HepG2 (cell line): ENCODE data around the gene PRKCI. TPM values are rescaled to one million over a fixed set of nuclear protein-coding genes. Genes with fewer than 3 reads are reported as not detected.
A peak's percentile ranks its signal among the peaks of the same experiment; 100 is the strongest.

Source experiments
- ATAC-seq: fragments of 200-7000 bp; cut with Tn5 transposase; 3 replicates; pipeline ENCODE4 v1.9.1; 2020; ENCODE audit warnings: mild to moderate bottlenecking, moderate library complexity
- BruUV-seq: library from RNA; stranded (reverse); fragments of 400-500 nt; replicated peaks from 2 replicates; lab custom pipeline; 2021; lab: Mats Ljungman, UMichigan
- CTCF ChIA-PET: fragments of 300-600 bp; formaldehyde crosslinking; extraction: SDS; loops from one replicate; lab custom pipeline; 2021; ENCODE audit warnings: low total read pairs, inconsistent platforms, low intra/inter-chr PET ratio; lab: Yijun Ruan, JAX
- POLR2A ChIA-PET: fragments of 350-600 bp; sonication (Branson Sonifier 250); formaldehyde crosslinking; loops from one replicate; lab custom pipeline; 2020; ENCODE audit warnings: antibody characterized with exemption, inconsistent platforms; lab: Yijun Ruan, JAX
- DNase-seq: peaks from one replicate; pipeline ENCODE4 v3.0.0-alpha.2; 2015; ENCODE audit warnings: low spot score
- FAIRE-seq: peaks from 3 replicates; lab custom pipeline; 2011; peaks lifted over from hg19 to GRCh38; lab: Jason Lieb, UNC
- H2AFZ ChIP-seq: one replicate; pipeline ENCODE4 v1.6.1; 2011; ENCODE audit warnings: low read length, inconsistent platforms
- H3K27ac ChIP-seq: fragments of 300-600 bp; 3 replicates; pipeline ENCODE4 v1.8.0; 2011; ENCODE audit warnings: mixed run types, mild to moderate bottlenecking, mixed read lengths, low read length, inconsistent platforms; ENCODE audit not compliant: insufficient read depth; ENCODE audit errors: extremely low read length
- H3K27me3 ChIP-seq, 2 experiments: fragments of 200-600 bp in 1 of 2; 2 replicates in 1 of 2; 3 replicates in 1 of 2; pipeline versions ENCODE4 v1.6.0 to v1.8.0; 2011; ENCODE audit warnings: low read length in 2 of 2, mild to moderate bottlenecking in 2 of 2, moderate library complexity in 2 of 2, inconsistent platforms in 1 of 2; ENCODE audit not compliant: insufficient read depth in 2 of 2, control insufficient read depth in 1 of 2
- H3K36me3 ChIP-seq, 2 experiments: fragments of 200-600 bp in 1 of 2; replicated peaks in 1 of 2; 2 replicates in 1 of 2; 3 replicates in 1 of 2; pipeline versions ENCODE4 v1.5.1 to v1.8.0; 2011; ENCODE audit warnings: low read length in 2 of 2, inconsistent platforms in 1 of 2; ENCODE audit not compliant: insufficient read depth in 2 of 2, control insufficient read depth in 1 of 2
- H3K4me1 ChIP-seq: 2 replicates; pipeline ENCODE4 v1.5.1; 2012; ENCODE audit warnings: low read length, inconsistent platforms; ENCODE audit not compliant: insufficient read depth
- H3K4me2 ChIP-seq: 2 replicates; pipeline ENCODE4 v1.6.0; 2011; ENCODE audit warnings: low read depth, low read length, inconsistent platforms
- H3K4me3 ChIP-seq, 3 experiments: fragments of 200-600 bp in 1 of 3; sonication (generic), shearing (Covaris generic) in 1 of 3; replicated peaks in 1 of 3; 2 replicates each; pipeline ENCODE4 v1.5.1; 2011 to 2016; ENCODE audit warnings: low read length in 3 of 3, inconsistent platforms in 2 of 3, low read depth in 2 of 3, mild to moderate bottlenecking in 2 of 3, control low read depth in 1 of 3, mixed read lengths in 1 of 3; ENCODE audit not compliant: insufficient read depth in 1 of 3
- H3K79me2 ChIP-seq: one replicate; pipeline ENCODE4 v1.6.1; 2011; ENCODE audit warnings: low read length, inconsistent platforms; ENCODE audit not compliant: insufficient read depth
- H3K9ac ChIP-seq: 2 replicates; pipeline ENCODE4 v1.6.0; 2011; ENCODE audit warnings: mild to moderate bottlenecking, low read depth, low read length, inconsistent platforms; ENCODE audit not compliant: insufficient read depth
- H3K9me3 ChIP-seq: 2 replicates; pipeline ENCODE4 v1.5.1; 2012; ENCODE audit warnings: mild to moderate bottlenecking, low read length
- H4K20me1 ChIP-seq: 2 replicates; pipeline ENCODE4 v1.6.0; 2011; ENCODE audit warnings: inconsistent platforms, mild to moderate bottlenecking, low read length, moderate library complexity; ENCODE audit not compliant: insufficient read depth
- BRD4 ChIP-seq: sonication (generic); formaldehyde crosslinking; IDR thresholded peaks from 2 replicates; pipeline ENCODE4 v1.4.0; 2020; ENCODE audit warnings: missing genetic modification reagents
- ERF ChIP-seq: IDR thresholded peaks from 2 replicates; pipeline ENCODE4 v1.6.1; 2018; ENCODE audit warnings: missing biosample characterization, missing genetic modification reagents
- FOXM1 ChIP-seq: sonication (generic); formaldehyde crosslinking; IDR thresholded peaks from 2 replicates; pipeline ENCODE4 v1.5.0; 2020; ENCODE audit warnings: missing genetic modification reagents
- GLI4 ChIP-seq: sonication (generic); formaldehyde crosslinking; IDR thresholded peaks from 2 replicates; pipeline ENCODE4 v1.5.1; 2020; ENCODE audit warnings: missing genetic modification reagents, mild to moderate bottlenecking, moderate library complexity, borderline replicate concordance
- HBP1 ChIP-seq: IDR thresholded peaks from 2 replicates; pipeline ENCODE4 v1.6.1; 2016; ENCODE audit warnings: low read depth, control low read depth
- NFE2 ChIP-seq: sonication (generic); formaldehyde crosslinking; IDR thresholded peaks from 2 replicates; pipeline ENCODE4 v1.4.0; 2020; ENCODE audit warnings: missing genetic modification reagents
- POGZ ChIP-seq: sonication (generic); formaldehyde crosslinking; IDR thresholded peaks from 2 replicates; pipeline ENCODE4 v1.4.0; 2020; ENCODE audit warnings: mild to moderate bottlenecking, missing genetic modification reagents
- SOX5 ChIP-seq: IDR thresholded peaks from 2 replicates; pipeline ENCODE4 v1.6.1; 2016; ENCODE audit warnings: borderline replicate concordance
- SP1 ChIP-seq, 2 experiments: fragments of 450-650 bp in 1 of 2; sonication (generic) in 1 of 2; formaldehyde crosslinking in 1 of 2; IDR thresholded peaks; 2 replicates each; pipeline versions ENCODE4 v1.4.0 to v1.6.1; 2016 to 2020; ENCODE audit warnings: missing genetic modification reagents in 1 of 2
- SRSF1 ChIP-seq: fragments of 200-400 bp; formaldehyde crosslinking; optimal IDR thresholded peaks from 2 replicates; pipeline ENCODE3; 2017; ENCODE audit warnings: mild to moderate bottlenecking, low read depth, low read length, moderate library complexity
- ZNF251 ChIP-seq: sonication (generic); formaldehyde crosslinking; IDR thresholded peaks from 2 replicates; pipeline ENCODE4 v1.9.0; 2021; ENCODE audit warnings: mild to moderate bottlenecking, missing genetic modification reagents
- ZNF329 ChIP-seq: sonication (generic); formaldehyde crosslinking; IDR thresholded peaks from 2 replicates; pipeline ENCODE4 v1.9.0; 2021; ENCODE audit warnings: low read depth, mild to moderate bottlenecking, missing genetic modification reagents
- ZNF362 ChIP-seq: sonication (generic); formaldehyde crosslinking; IDR thresholded peaks from 2 replicates; pipeline ENCODE4 v1.4.0; 2020; ENCODE audit warnings: missing genetic modification reagents, mild to moderate bottlenecking, borderline replicate concordance
- ZNF430 ChIP-seq: sonication (generic); formaldehyde crosslinking; IDR thresholded peaks from 2 replicates; pipeline ENCODE4 v1.9.0; 2021; ENCODE audit warnings: mild to moderate bottlenecking, missing genetic modification reagents
- ZNF496 ChIP-seq: sonication (generic); formaldehyde crosslinking; IDR thresholded peaks from 2 replicates; pipeline ENCODE4 v1.8.1; 2023; ENCODE audit warnings: mild to moderate bottlenecking, moderate library complexity, missing genetic modification reagents; ENCODE audit not compliant: insufficient replicate concordance
- ZNF549 ChIP-seq: sonication (generic); formaldehyde crosslinking; IDR thresholded peaks from 2 replicates; pipeline ENCODE4 v1.5.0; 2020; ENCODE audit warnings: missing genetic modification reagents
- ZNF749 ChIP-seq: sonication (generic); formaldehyde crosslinking; IDR thresholded peaks from 2 replicates; pipeline ENCODE4 v1.8.0; 2022; ENCODE audit warnings: mild to moderate bottlenecking, missing genetic modification reagents, moderate library complexity, borderline replicate concordance
- WGBS: methylation state at CpG from one replicate; pipeline ENCODE4 v1.1.6; 2017; ENCODE audit warnings: low lambda C conversion rate; 5-methylcytosine and 5-hydroxymethylcytosine counted together
- in situ Hi-C: cut with HindIII; loops from 2 replicates; pipeline ENCODE4 v1.10.0; 2017; ENCODE audit warnings: low pct_unique_long_range_greater_than_20kb; ENCODE audit not compliant: extremely low pct_ligation_motif_present
- intact Hi-C: fragments of 100-400 bp; cut with micrococcal nuclease; formaldehyde crosslinking; loops from one replicate; pipeline ENCODE4 v1.10.0; 2022; ENCODE audit not compliant: unreplicated experiment
- polyA plus RNA-seq, 8 experiments: library from polyadenylated mRNA; depleted of rRNA in 3 of 8; stranded (reverse) in 7 of 8; unstranded in 1 of 8; fragments of >200 nt; fragmentation: Illumina TruSeq in 4 of 8; extraction: Trizol in 4 of 8; gene quantifications; 2 replicates each; pipeline versions ENCODE4 v1.2.1 to v1.2.3, GENCODE V29; 2011 to 2016; ENCODE audit warnings: low read depth in 4 of 8, missing spikeins in 1 of 8, mixed read lengths in 1 of 8; ENCODE audit not compliant: insufficient read depth in 1 of 8
- total RNA-seq, 5 experiments: library from RNA; depleted of rRNA; stranded (reverse); fragments of >200 nt; fragmentation: Illumina TruSeq; extraction: Trizol; gene quantifications; 2 replicates each; pipeline ENCODE4 v1.2.3, GENCODE V29; 2016; ENCODE audit warnings: low read depth in 1 of 5

The PRKCI gene
- total and polyA plus RNA-seq, 2 of the 13 experiments (the other 11 are each of a cell fraction or from before 2014, with no cell fraction given) = 17.2 to 30.4 TPM

- no TSS peak for BruUV-seq
- Histone ChIP-seq H4K20me1 (no peaks in the 10 kb centered on the region), H3K9me3 (no peaks in the 10 kb centered on the region), H3K9ac (no peak overlapping the region), H3K27ac (no peak overlapping the region), H3K4me3 (no peak overlapping the region), H2AFZ (no peak overlapping the region), H3K4me1 (peaks cover 19% of the 10 kb centered on the region), H3K4me2 (peak overlapping the region; percentile 66), H3K27me3 (no peaks in the 10 kb centered on the region), H3K36me3 (no peaks in the 10 kb centered on the region), H3K79me2 (no peaks in the 10 kb centered on the region)
- TF ChIP-seq SRSF1 (no peak), ZNF251 (no peak), FOXM1 (CRISPR knock-in tag) (no peak), ZNF329 (CRISPR knock-in tag) (no peak), GLI4 (no peak), SP1 (IDR thresholded peaks at IDR 0.05) (no peak), SP1 (CRISPR knock-in tag; IDR thresholded peaks at IDR 0.05) (no peak), ERF (CRISPR knock-in tag) (no peak)
- intact Hi-C loops (no loop called here), in situ Hi-C loops (loop anchor here (25.0 kb wide), 1 partner anchor 489 kb away; no protein-coding TSS in a partner anchor)
- DNase-seq (peak; percentile 28), ATAC-seq (peak; percentile 88), FAIRE-seq (peak; percentile 26)
- ChIA-PET POLR2A (interaction anchor here (1.7 kb wide), 1 partner anchor 33 kb away, joined by 8 read pairs; the partner anchor contains the start of gene SKIL), CTCF (no interaction called here)
- 14% methylated on average over 6 of the region's 6 CpGs for WGBS
These were observed 101.1 kb downstream of the PRKCI start for GRCh38 chr3:170323331-170323730.

GRCh38 chr3:170324962-170325361 is 102.7 kb downstream of the PRKCI start:
- Histone ChIP-seq H4K20me1 (no peaks in the 10 kb centered on the region), H3K27ac (no peak overlapping the region), H3K27me3 (no peaks in the 10 kb centered on the region), H3K4me2 (no peak overlapping the region), H3K79me2 (no peaks in the 10 kb centered on the region), H3K4me3 (no peak overlapping the region), H2AFZ (no peak overlapping the region), H3K4me1 (peaks cover 26% of the 10 kb centered on the region), H3K36me3 (no peaks in the 10 kb centered on the region), H3K9me3 (no peaks in the 10 kb centered on the region), H3K9ac (no peak overlapping the region)
- in situ Hi-C loops = loop anchor here (25.0 kb wide), 1 partner anchor 487 kb away; no protein-coding TSS in a partner anchor
- 91% methylated on average over 3 of the region's 3 CpGs for WGBS
- no peak for FAIRE-seq
- POLR2A ChIA-PET = interaction anchor here (1.7 kb wide), 1 partner anchor 32 kb away, joined by 8 read pairs; the partner anchor contains the start of gene SKIL
- intact Hi-C loops = no loop called here
- no peak for ATAC-seq
- DNase-seq = no peak
- CTCF ChIA-PET = no interaction called here
- no TSS peak for BruUV-seq
- TF ChIP-seq ZNF549 = no peak
- TF ChIP-seq POGZ (CRISPR knock-in tag) = no peak
- TF ChIP-seq BRD4 = no peak
- TF ChIP-seq HBP1 (CRISPR knock-in tag) = no peak
- no peak for TF ChIP-seq NFE2
- TF ChIP-seq ZNF749 (CRISPR knock-in tag) = no peak
- no peak for TF ChIP-seq ZNF362
- TF ChIP-seq SOX5 (CRISPR knock-in tag) = no peak
- no peak for TF ChIP-seq ZNF430 (CRISPR knock-in tag)
- TF ChIP-seq ZNF496 (CRISPR knock-in tag) = no peak
